Caco-2 (cell line): ENCODE results near the gene ACOT11. TPM values are rescaled to one million over a fixed set of nuclear protein-coding genes. Genes with fewer than 3 reads are reported as not detected.

Source experiments
- BruUV-seq: library from RNA; stranded (reverse); fragments of 400-500 nt; replicated peaks from 2 replicates; lab custom pipeline; 2021; lab: Mats Ljungman, UMichigan
- CTCF ChIA-PET: fragments of 300-600 bp; sonication (Branson Sonifier 250); formaldehyde crosslinking; loops from one replicate; lab custom pipeline; 2022; ENCODE audit warnings: antibody characterized with exemption; lab: Charles Lee
- POLR2A ChIA-PET: fragments of 300-600 bp; sonication (Branson Sonifier 250); formaldehyde crosslinking; loops from one replicate; lab custom pipeline; 2022; ENCODE audit warnings: antibody characterized with exemption; lab: Charles Lee
- DNase-seq, 2 experiments: peaks; one replicate each; pipeline versions ENCODE4 v3.0.0 to v3.0.0-alpha.2; 2020 to 2022
- H3K27me3 ChIP-seq: replicated peaks from 2 replicates; pipeline ENCODE4 v1.6.0; 2011; ENCODE audit warnings: low read length; ENCODE audit not compliant: control insufficient read depth, insufficient read depth
- H3K36me3 ChIP-seq: 2 replicates; pipeline ENCODE4 v1.5.1; 2011; ENCODE audit warnings: low read length; ENCODE audit not compliant: control insufficient read depth, insufficient read depth
- H3K4me1 ChIP-seq: fragments of 250-450 bp; sonication (Bioruptor Pico); 2 replicates; pipeline ENCODE4 v1.5.1; 2020; ENCODE audit warnings: mild to moderate bottlenecking
- H3K4me3 ChIP-seq: 2 replicates; pipeline ENCODE4 v1.5.1; 2011; ENCODE audit warnings: low read depth, mild to moderate bottlenecking, control low read depth, low read length
- H3K9me3 ChIP-seq: fragments of 250-450 bp; sonication (Bioruptor Pico); 2 replicates; pipeline ENCODE4 v1.5.1; 2020; ENCODE audit warnings: mild to moderate bottlenecking, moderate library complexity
- H3K27ac Mint-ChIP-seq: one replicate; pipeline ENCODE4 v1.8.0; 2022; ENCODE audit warnings: mixed read lengths; ENCODE audit not compliant: unreplicated experiment
- H3K27me3 Mint-ChIP-seq: one replicate; pipeline ENCODE4 v1.8.0; 2022; ENCODE audit warnings: mixed read lengths; ENCODE audit not compliant: insufficient read depth, unreplicated experiment
- H3K36me3 Mint-ChIP-seq: one replicate; pipeline ENCODE4 v1.8.0; 2022; ENCODE audit warnings: mild to moderate bottlenecking, mixed read lengths; ENCODE audit not compliant: insufficient read depth, unreplicated experiment
- H3K4me1 Mint-ChIP-seq: one replicate; pipeline ENCODE4 v1.8.0; 2022; ENCODE audit warnings: low read depth, mixed read lengths; ENCODE audit not compliant: unreplicated experiment
- H3K4me3 Mint-ChIP-seq: one replicate; pipeline ENCODE4 v1.8.0; 2022; ENCODE audit warnings: mild to moderate bottlenecking, moderate library complexity, mixed read lengths; ENCODE audit not compliant: unreplicated experiment
- H3K9me3 Mint-ChIP-seq: one replicate; pipeline ENCODE4 v1.8.0; 2022; ENCODE audit warnings: mixed read lengths; ENCODE audit not compliant: unreplicated experiment
- CTCF ChIP-seq, 2 experiments: fragments of 200-600 bp in 1 of 2; IDR thresholded peaks; 1 replicate in 1 of 2; 2 replicates in 1 of 2; pipeline versions ENCODE4 v1.5.1 to v1.8.0; 2011 to 2022; ENCODE audit warnings: antibody characterized with exemption in 1 of 2, control low read depth in 1 of 2, inconsistent platforms in 1 of 2, low read depth in 1 of 2, low read length in 1 of 2, mild to moderate bottlenecking in 1 of 2, moderate library complexity in 1 of 2; ENCODE audit not compliant: insufficient read depth in 1 of 2, severe bottlenecking in 1 of 2, unreplicated experiment in 1 of 2
- intact Hi-C: fragments of 100-400 bp; cut with micrococcal nuclease; formaldehyde crosslinking; loops from one replicate; pipeline ENCODE4 v1.10.0; 2022; ENCODE audit not compliant: unreplicated experiment
- total RNA-seq: library from RNA; stranded (reverse); gene quantifications from 2 replicates; pipeline ENCODE4 v1.2.3, GENCODE V29; 2022

Gene ACOT11
- total RNA-seq, 1 experiment from 2014 or later, result 4.1 TPM

DNA sequence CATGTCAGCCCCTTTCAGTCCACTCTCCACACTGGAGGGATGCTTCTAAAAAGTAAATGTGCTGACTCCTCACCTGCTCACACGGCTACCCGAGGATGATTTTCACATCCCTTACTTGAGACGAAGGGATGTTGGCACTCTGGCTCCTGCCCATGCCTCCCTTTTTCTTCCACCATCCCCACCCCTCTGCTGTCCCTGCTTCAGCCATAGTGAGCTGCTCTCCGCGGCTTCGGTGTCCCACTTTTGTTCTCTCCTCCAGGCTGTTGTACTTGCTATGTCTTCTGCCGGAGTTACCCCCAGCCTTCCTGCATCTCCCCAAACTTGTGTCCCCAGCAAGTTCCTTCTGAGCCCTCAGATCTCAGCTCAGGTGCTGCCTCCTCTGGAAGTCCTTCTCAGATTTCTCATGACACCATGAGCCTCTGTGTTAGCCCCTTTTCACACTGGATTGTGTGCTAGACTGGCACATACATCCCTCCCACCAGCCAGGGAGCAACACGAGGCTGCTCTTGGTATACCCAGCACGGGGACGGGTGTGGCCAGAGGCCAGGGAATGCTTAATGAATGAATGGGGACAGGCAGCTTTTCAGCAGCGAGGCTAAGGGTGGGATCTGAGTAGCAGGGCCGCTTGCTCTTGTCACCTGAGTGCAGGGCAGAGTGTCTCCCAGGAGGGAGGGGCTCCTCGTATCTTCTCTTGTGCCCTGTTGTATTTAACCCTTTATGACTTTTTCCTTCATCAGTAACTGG, 1.3 kb downstream of the ACOT11 start:
- CTCF ChIA-PET, result no interaction called here

GRCh38 chr1:54551891-54552290, 3.9 kb downstream of the ACOT11 start:
- no peak overlapping the region for H3K27ac Mint-ChIP-seq
- no peaks in the 10 kb centered on the region for H3K36me3 Mint-ChIP-seq
- no peak for TF ChIP-seq CTCF (IDR thresholded peaks at IDR 0.05; ENCODE audit: insufficient read depth in 1 of 2, low read depth in 1 of 2, low read length in 1 of 2, severe bottlenecking in 1 of 2, unreplicated experiment in 1 of 2)
- Histone ChIP-seq H3K27me3 (no peaks in the 10 kb centered on the region), H3K9me3 (no peaks in the 10 kb centered on the region), H3K36me3 (no peaks in the 10 kb centered on the region), H3K4me3 (no peak overlapping the region), H3K4me1 (no peaks in the 10 kb centered on the region)
- DNase-seq, result no peak
- POLR2A ChIA-PET, result no interaction called here
- CTCF ChIA-PET, result no interaction called here
- BruUV-seq, result no TSS peak
- no peaks in the 10 kb centered on the region for H3K27me3 Mint-ChIP-seq
- intact Hi-C loops, result no loop called here
- no peaks in the 10 kb centered on the region for H3K9me3 Mint-ChIP-seq
- no peak overlapping the region for H3K4me3 Mint-ChIP-seq
- H3K4me1 Mint-ChIP-seq, result no peaks in the 10 kb centered on the region

More for the DNA sequence above, 1.3 kb downstream of the ACOT11 start:
- H3K27ac Mint-ChIP-seq, result no peak overlapping the region
- BruUV-seq, result no TSS peak
- H3K4me3 Mint-ChIP-seq, result no peak overlapping the region
- H3K4me1 ChIP-seq, result no peaks in the 10 kb centered on the region
- no peaks in the 10 kb centered on the region for H3K36me3 ChIP-seq
- no peaks in the 10 kb centered on the region for H3K9me3 ChIP-seq
- no peaks in the 10 kb centered on the region for H3K4me1 Mint-ChIP-seq
- no peak for DNase-seq
- no peaks in the 10 kb centered on the region for H3K27me3 ChIP-seq
- no peak overlapping the region for H3K4me3 ChIP-seq
- no peaks in the 10 kb centered on the region for H3K9me3 Mint-ChIP-seq
- intact Hi-C loops, result no loop called here
- no peaks in the 10 kb centered on the region for H3K36me3 Mint-ChIP-seq
- H3K27me3 Mint-ChIP-seq, result no peaks in the 10 kb centered on the region
- TF ChIP-seq CTCF (IDR thresholded peaks at IDR 0.05; ENCODE audit: insufficient read depth in 1 of 2, low read depth in 1 of 2, low read length in 1 of 2, severe bottlenecking in 1 of 2, unreplicated experiment in 1 of 2), result no peak
- POLR2A ChIA-PET, result no interaction called here

DNA sequence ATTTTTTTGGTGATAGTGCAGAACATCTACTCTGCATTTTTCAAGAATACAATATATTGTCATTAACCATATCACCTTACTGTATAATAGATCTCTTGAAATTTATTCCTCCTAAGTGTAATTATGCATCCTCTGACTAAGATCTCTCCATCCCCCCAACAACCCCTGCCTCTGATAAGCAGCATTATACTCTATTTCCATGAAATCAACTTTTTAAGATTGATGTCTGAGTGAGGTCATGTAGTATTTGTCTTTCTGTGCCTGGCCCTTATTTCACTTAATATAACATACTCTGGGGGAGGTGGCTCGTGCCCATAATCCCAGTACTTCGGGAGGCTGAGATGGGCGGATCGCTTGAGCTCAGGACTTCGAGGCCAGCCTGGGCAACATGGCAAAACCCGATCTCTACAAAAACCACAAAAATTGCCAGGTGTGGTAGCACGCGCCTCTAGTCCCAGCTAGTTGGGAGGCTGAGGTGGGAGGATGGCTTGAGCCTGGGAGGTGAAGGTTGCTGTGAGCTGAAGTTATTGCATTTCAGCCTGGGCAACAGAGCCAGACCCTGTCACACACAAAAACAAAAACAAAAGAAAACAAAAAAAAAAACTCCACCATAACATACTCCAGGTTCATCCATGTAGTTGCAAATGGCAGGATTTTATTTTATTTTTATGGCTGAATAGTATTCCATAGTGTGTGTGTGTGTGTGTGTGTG, 5.7 kb downstream of the ACOT11 start:
- H3K36me3 Mint-ChIP-seq, result no peaks in the 10 kb centered on the region
- H3K27ac Mint-ChIP-seq, result no peak overlapping the region
- H3K4me3 Mint-ChIP-seq, result no peak overlapping the region
- no peaks in the 10 kb centered on the region for H3K4me1 Mint-ChIP-seq
- no peak for TF ChIP-seq CTCF (IDR thresholded peaks at IDR 0.05; ENCODE audit: insufficient read depth in 1 of 2, low read depth in 1 of 2, low read length in 1 of 2, severe bottlenecking in 1 of 2, unreplicated experiment in 1 of 2)
- H3K4me1 ChIP-seq, result no peaks in the 10 kb centered on the region
- intact Hi-C loops, result no loop called here
- H3K27me3 ChIP-seq, result no peaks in the 10 kb centered on the region
- no peaks in the 10 kb centered on the region for H3K9me3 Mint-ChIP-seq
- ChIA-PET POLR2A (no interaction called here), CTCF (interaction anchor here (0.6 kb wide), 1 partner anchor 54 kb away, joined by 6 read pairs; no protein-coding TSS in a partner anchor)
- H3K9me3 ChIP-seq, result no peaks in the 10 kb centered on the region
- no TSS peak for BruUV-seq
- H3K36me3 ChIP-seq, result no peaks in the 10 kb centered on the region
- no peak for DNase-seq
- no peak overlapping the region for H3K4me3 ChIP-seq
- H3K27me3 Mint-ChIP-seq, result no peaks in the 10 kb centered on the region
